SK-N-SH (cell line): Measurements from ENCODE around the gene AJM1. TPM values are rescaled to one million over a fixed set of nuclear protein-coding genes. Genes with fewer than 3 reads are reported as not detected.

Experiments used
- CTCF ChIA-PET: fragments of 300-600, 350-600 bp; formaldehyde crosslinking; extraction: SDS; loops from one replicate; lab custom pipeline; 2021; lab: Yijun Ruan, JAX
- POLR2A ChIA-PET: fragments of 350-600 bp; sonication (Branson Sonifier 250); formaldehyde crosslinking; extraction: SDS; loops from one replicate; lab custom pipeline; 2020; ENCODE audit warnings: antibody characterized with exemption, inconsistent platforms; lab: Yijun Ruan, JAX
- DNase-seq: peaks from one replicate; pipeline ENCODE4 v3.0.0; 2012
- H2AFZ ChIP-seq: fragments of 200-600 bp; sonication (generic); 2 replicates; pipeline ENCODE4 v1.8.1; 2016; ENCODE audit warnings: antibody characterized with exemption, mild to moderate bottlenecking, low read depth
- H3F3A ChIP-seq: fragments of 200-600 bp; sonication (generic); replicated peaks from 2 replicates; pipeline ENCODE3; 2016; ENCODE audit warnings: antibody characterized with exemption, mild to moderate bottlenecking; ENCODE audit not compliant: insufficient read depth
- H3K27ac ChIP-seq, 2 experiments: fragments of 200-500 bp in 1 of 2; fragments of 200-600 bp in 1 of 2; sonication (Bioruptor generic) in 1 of 2; sonication (generic), shearing (Covaris generic) in 1 of 2; 2 replicates each; pipeline versions ENCODE4 v1.5.1 to v1.6.1; 2014 to 2016; ENCODE audit warnings: low read depth in 2 of 2, inconsistent platforms in 1 of 2, low read length in 1 of 2, mild to moderate bottlenecking in 1 of 2, mixed read lengths in 1 of 2
- H3K27me3 ChIP-seq: fragments of 200-600 bp; sonication (generic), shearing (Covaris generic); 2 replicates; pipeline ENCODE4 v1.6.1; 2016; ENCODE audit warnings: mixed run types; ENCODE audit not compliant: insufficient read depth
- H3K36me3 ChIP-seq, 2 experiments: fragments of 200-500 bp in 1 of 2; fragments of 200-600 bp in 1 of 2; sonication (Bioruptor generic) in 1 of 2; sonication (generic) in 1 of 2; replicated peaks in 1 of 2; 2 replicates each; pipeline versions ENCODE3 to v1.5.1; 2014 to 2016; ENCODE audit warnings: low read length in 1 of 2, mild to moderate bottlenecking in 1 of 2; ENCODE audit not compliant: insufficient read depth in 2 of 2, control insufficient read depth in 1 of 2
- H3K4me1 ChIP-seq, 2 experiments: fragments of 200-500 bp in 1 of 2; fragments of 200-600 bp in 1 of 2; sonication (Bioruptor generic) in 1 of 2; sonication (generic), shearing (Covaris generic) in 1 of 2; 2 replicates each; pipeline versions ENCODE4 v1.5.1 to v1.6.1; 2014 to 2016; ENCODE audit warnings: low read depth in 1 of 2, low read length in 1 of 2, mixed run types in 1 of 2; ENCODE audit not compliant: insufficient read depth in 2 of 2, control insufficient read depth in 1 of 2
- H3K4me2 ChIP-seq: fragments of 200-600 bp; sonication (generic), shearing (Covaris generic); 2 replicates; pipeline ENCODE4 v1.6.1; 2017; ENCODE audit warnings: mixed run types
- H3K4me3 ChIP-seq, 2 experiments: fragments of 200-500 bp in 1 of 2; fragments of 200-600 bp in 1 of 2; sonication (Bioruptor generic) in 1 of 2; sonication (generic), shearing (Covaris generic) in 1 of 2; 2 replicates each; pipeline versions ENCODE4 v1.5.1 to v1.8.1; 2014 to 2016; ENCODE audit warnings: low read depth in 2 of 2, inconsistent platforms in 1 of 2, low read length in 1 of 2, mild to moderate bottlenecking in 1 of 2, mixed read lengths in 1 of 2, moderate library complexity in 1 of 2
- H3K79me2 ChIP-seq: fragments of 200-600 bp; sonication (generic); 2 replicates; pipeline ENCODE4 v1.8.1; 2017; ENCODE audit warnings: mild to moderate bottlenecking; ENCODE audit not compliant: insufficient read depth
- H3K9ac ChIP-seq: fragments of 200-600 bp; sonication (generic); 2 replicates; pipeline ENCODE4 v1.6.1; 2017; ENCODE audit warnings: mixed run types
- H3K9me2 ChIP-seq: fragments of 200-600 bp; sonication (generic); 2 replicates; pipeline ENCODE4 v1.6.1; 2017; ENCODE audit warnings: mixed run types
- H3K9me3 ChIP-seq: fragments of 200-600 bp; sonication (generic); 2 replicates; pipeline ENCODE4 v1.6.1; 2017; ENCODE audit warnings: mixed run types, mild to moderate bottlenecking, moderate library complexity
- H4K20me1 ChIP-seq: fragments of 200-600 bp; sonication (generic); 2 replicates; pipeline ENCODE4 v1.6.1; 2017; ENCODE audit warnings: mild to moderate bottlenecking, mixed run types; ENCODE audit not compliant: insufficient read depth
- EP300 ChIP-seq, 2 experiments: IDR thresholded peaks; 2 replicates each; pipeline versions ENCODE4 v1.4.0 to v1.6.1; 2012; ENCODE audit warnings: borderline replicate concordance in 1 of 2, low read depth in 1 of 2, low read length in 1 of 2
- EZH2phosphoT487 ChIP-seq: fragments of 200-600 bp; sonication (generic); IDR thresholded peaks from 2 replicates; pipeline ENCODE4 v1.6.1; 2017; ENCODE audit warnings: low read depth, mixed run types, mild to moderate bottlenecking, antibody characterized with exemption, moderate library complexity, borderline replicate concordance
- GABPA ChIP-seq: IDR thresholded peaks from 2 replicates; pipeline ENCODE4 v1.4.0; 2012; ENCODE audit warnings: low read depth, mild to moderate bottlenecking
- GATA2 ChIP-seq: sonication (generic); formaldehyde crosslinking; IDR thresholded peaks from 2 replicates; pipeline ENCODE4 v1.5.0; 2020; ENCODE audit warnings: mild to moderate bottlenecking, missing genetic modification reagents
- JUND ChIP-seq: IDR thresholded peaks from 2 replicates; pipeline ENCODE4 v1.4.0; 2012
- NRF1 ChIP-seq: IDR thresholded peaks from 2 replicates; pipeline ENCODE4 v1.6.1; 2012; ENCODE audit warnings: low read depth, mild to moderate bottlenecking, low read length
- RCOR1 ChIP-seq: fragments of 150-350 bp; IDR thresholded peaks from 2 replicates; pipeline ENCODE4 v1.6.1; 2017; ENCODE audit warnings: antibody characterized with exemption, low read length
- RFX5 ChIP-seq: IDR thresholded peaks from 2 replicates; pipeline ENCODE4 v1.6.1; 2012; ENCODE audit warnings: mild to moderate bottlenecking, improper control_type of control experiment, low read length
- RXRA ChIP-seq: IDR thresholded peaks from 2 replicates; pipeline ENCODE4 v1.4.0; 2012; ENCODE audit warnings: low read depth, mild to moderate bottlenecking, borderline replicate concordance
- SMC3 ChIP-seq: IDR thresholded peaks from 2 replicates; pipeline ENCODE4 v1.6.1; 2012; ENCODE audit warnings: low read depth, low read length, improper control_type of control experiment
- TCF12 ChIP-seq: IDR thresholded peaks from 2 replicates; pipeline ENCODE4 v1.4.0; 2012
- YY1 ChIP-seq: IDR thresholded peaks from 2 replicates; pipeline ENCODE4 v1.4.0; 2012; ENCODE audit warnings: low read depth, mild to moderate bottlenecking
- whole genome bisulfite sequencing: methylation state at CpG from one replicate; pipeline ENCODE4 v1.1.6; 2017; ENCODE audit warnings: low lambda C conversion rate; 5-methylcytosine and 5-hydroxymethylcytosine counted together
- polyA plus RNA-seq, 3 experiments: library from polyadenylated mRNA; depleted of rRNA; stranded (reverse); fragments of >200 nt; gene quantifications; 2 replicates each; pipeline ENCODE4 v1.2.3, GENCODE V29; 2012
- TF ChIP-seq, protein P1 (sequence below): fragments of 150-350 bp; IDR thresholded peaks from 2 replicates; pipeline ENCODE4 v1.6.1; 2017; ENCODE audit warnings: antibody characterized with exemption, low read length, low read depth, borderline replicate concordance
- TF ChIP-seq, protein P2 (sequence below): IDR thresholded peaks from 2 replicates; pipeline ENCODE4 v1.4.0; 2012; ENCODE audit warnings: low read depth
- TF ChIP-seq, protein P3 (sequence below): IDR thresholded peaks from 2 replicates; pipeline ENCODE4 v1.4.0; 2012; ENCODE audit warnings: low read depth, borderline replicate concordance
- TF ChIP-seq, protein P4 (sequence below): IDR thresholded peaks from 2 replicates; pipeline ENCODE4 v1.6.1; 2012; ENCODE audit warnings: mild to moderate bottlenecking, low read depth, low read length, moderate library complexity

Gene AJM1
- polyA plus RNA-seq, 1 of the 3 experiments (the other 2 are of a cell fraction), result 2.4 TPM

DNA sequence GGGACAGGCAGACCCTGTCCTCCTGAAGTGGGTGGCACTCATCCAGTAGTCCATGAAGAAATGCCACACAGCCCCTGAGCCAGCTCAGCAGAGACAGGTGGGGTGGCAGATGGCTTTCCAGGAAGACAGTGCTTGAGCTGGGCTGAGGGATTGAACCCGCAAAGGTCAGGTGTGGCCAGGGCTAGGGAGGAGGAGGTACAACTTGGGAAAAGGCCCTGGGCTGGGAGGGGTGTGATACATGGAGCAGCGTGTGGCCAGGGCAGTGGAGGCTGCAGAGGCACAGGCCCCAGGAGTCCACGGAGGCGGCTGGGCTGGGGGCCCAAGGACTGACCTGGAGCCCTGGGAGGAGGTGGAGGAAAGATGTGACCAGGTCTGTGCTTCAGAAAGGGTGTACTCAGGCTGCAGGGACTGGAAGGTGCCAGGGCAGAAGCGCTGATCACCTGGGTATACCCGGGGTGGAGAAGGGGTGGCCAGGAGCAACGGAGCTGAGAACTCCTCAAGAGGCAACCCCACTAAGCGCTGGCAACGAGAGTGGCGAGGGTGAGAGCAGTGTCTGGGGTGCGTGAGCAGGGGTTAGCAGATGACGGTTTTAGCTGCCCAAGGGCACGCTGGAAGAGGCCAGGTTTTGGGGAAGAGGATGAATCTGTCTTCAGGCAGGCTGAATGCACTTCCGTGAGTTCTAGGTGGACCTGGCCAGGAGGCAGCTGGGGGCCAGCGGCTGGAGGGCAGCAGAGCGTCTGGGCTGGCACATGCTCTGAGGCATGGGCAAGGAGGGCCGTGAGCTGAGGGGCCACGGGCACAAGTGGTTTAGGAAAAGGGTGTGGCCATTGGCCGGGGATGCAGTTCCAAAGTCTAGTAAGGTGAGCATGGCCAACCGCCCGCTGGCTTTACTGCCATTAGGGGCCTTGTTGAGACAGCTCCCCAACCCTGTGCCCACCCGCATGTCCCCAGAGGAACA, 38.4 kb upstream of the AJM1 start (continued):
- no peak for TF ChIP-seq EZH2phosphoT487

DNA sequence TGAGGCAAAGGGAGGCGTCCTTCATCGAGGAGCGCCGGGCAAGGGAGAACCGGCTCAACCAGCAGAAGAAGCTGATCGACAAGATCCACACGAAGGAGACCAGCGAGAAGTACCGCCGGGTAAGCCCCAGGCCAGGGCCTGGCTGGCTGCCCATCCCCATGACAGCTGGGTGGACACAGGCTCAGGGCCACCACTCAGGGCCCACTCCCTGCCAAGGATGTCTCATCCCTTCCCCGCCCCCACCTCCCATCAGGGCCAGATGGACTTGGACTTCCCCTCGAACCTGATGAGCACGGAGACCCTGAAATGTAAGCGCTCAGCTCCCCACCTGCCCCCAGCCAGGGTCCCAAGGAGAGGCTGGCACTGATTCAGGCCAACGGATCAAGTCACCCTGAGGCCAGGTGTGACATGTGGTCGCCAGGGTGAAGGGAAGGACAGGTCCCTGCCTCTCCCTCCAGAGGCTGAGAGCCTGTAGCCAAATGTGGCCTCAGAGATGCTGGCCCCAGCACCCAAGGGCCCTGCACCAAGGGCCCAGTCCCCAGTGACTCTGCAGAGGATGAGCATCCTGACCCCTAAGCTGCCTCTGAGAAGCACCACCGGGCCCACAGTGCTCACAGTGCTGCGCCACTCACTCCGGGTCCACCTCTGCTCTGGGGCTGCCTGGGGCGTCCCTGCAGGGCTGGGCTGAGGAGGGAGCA, 37.6 kb upstream of the AJM1 start:
- peaks cover 11 to 27% of the 10 kb centered on the region in 2 experiments; a peak in 3 of 4 replicates for H3K4me1 ChIP-seq
- H3K9me3 ChIP-seq, result no peaks in the 10 kb centered on the region
- no peaks in the 10 kb centered on the region for H3K27me3 ChIP-seq
- peaks cover 6% of the 10 kb centered on the region for H3F3A ChIP-seq
- DNase-seq, result no peak
- no peak overlapping the region for H3K4me3 ChIP-seq
- WGBS, result 88% methylated on average over 10 of the region's 20 CpGs
- H3K36me3 ChIP-seq, result peaks cover under 1 to 7% of the 10 kb centered on the region in 2 experiments
- ChIA-PET CTCF (interaction anchor here (0.6 to 1.6 kb wide), 4 partner anchors 13 to 336 kb away, joined by 3 to 8 read pairs (median 6); partner anchors contain the start of gene TMEM141), POLR2A (no interaction called here)
- H3K27ac ChIP-seq, result no peak overlapping the region
- H3K9ac ChIP-seq, result no peak overlapping the region
- H4K20me1 ChIP-seq, result peaks cover 7% of the 10 kb centered on the region; the same call in 1 of the 2 replicates
- no peaks in the 10 kb centered on the region for H3K9me2 ChIP-seq
- no peak overlapping the region for H3K4me2 ChIP-seq
- no peak overlapping the region for H2AFZ ChIP-seq
- H3K79me2 ChIP-seq, result peaks cover 17% of the 10 kb centered on the region
- TF ChIP-seq RCOR1 (no peak), YY1 (no peak)

DNA sequence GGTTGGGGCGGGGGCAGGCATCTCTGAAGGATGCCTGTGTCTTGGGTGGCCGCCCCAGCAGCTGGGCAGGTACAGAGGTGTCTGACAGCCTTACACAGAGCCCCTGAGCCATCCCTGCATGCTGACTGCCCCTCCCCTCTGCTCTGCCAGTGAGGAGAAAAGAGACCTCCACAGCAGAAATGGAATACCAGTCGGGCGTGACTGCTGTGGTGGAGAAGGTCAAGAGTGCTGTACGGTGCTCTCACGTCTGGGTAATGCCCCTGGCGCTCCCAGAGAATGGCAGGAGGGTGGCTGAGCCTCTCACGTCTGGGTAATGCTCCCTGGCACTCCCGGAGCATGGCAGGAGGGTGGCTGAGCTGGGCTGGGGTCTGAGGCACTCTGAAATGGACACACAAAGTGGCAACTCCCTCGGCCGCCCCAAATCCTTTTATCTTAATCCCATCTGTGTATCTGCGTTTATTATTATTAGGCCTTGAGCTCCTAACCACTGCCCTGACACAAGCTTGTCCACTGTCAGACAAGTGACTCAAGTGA, 37.0 kb upstream of the AJM1 start:
- Histone ChIP-seq H4K20me1 (peaks cover 12% of the 10 kb centered on the region), H3K36me3 (peaks cover 7 to 13% of the 10 kb centered on the region in 2 experiments), H3K9ac (no peak overlapping the region), H3K27ac (no peak overlapping the region), H3K4me2 (no peak overlapping the region), H3F3A (peaks cover 6% of the 10 kb centered on the region), H3K4me3 (no peak overlapping the region), H2AFZ (no peak overlapping the region), H3K9me3 (no peaks in the 10 kb centered on the region), H3K79me2 (peaks cover 24% of the 10 kb centered on the region), H3K27me3 (no peaks in the 10 kb centered on the region), H3K4me1 (peaks cover 17 to 29% of the 10 kb centered on the region in 2 experiments; a peak in 3 of 4 replicates), H3K9me2 (no peaks in the 10 kb centered on the region)
- CTCF ChIA-PET, result interaction anchor here (0.9 to 2.3 kb wide), 4 partner anchors 13 to 38 kb away, joined by 4 to 15 read pairs (median 6); partner anchors contain the start of genes AJM1 and TMEM141
- POLR2A ChIA-PET, result interaction anchor here (3.2 kb wide), 1 partner anchor 36 kb away, joined by 10 read pairs; the partner anchor contains the start of gene AJM1
- 90% methylated on average over 9 of the region's 12 CpGs for WGBS
- DNase-seq, result no peak
- TF ChIP-seq EZH2phosphoT487 (no peak), NRF1 (no peak), SMC3 (no peak), RFX5 (no peak), GABPA (no peak), RXRA (no peak), TCF12 (no peak), EP300 (IDR thresholded peaks at IDR 0.05; ENCODE audit: borderline replicate concordance in 1 of 2, low read depth in 1 of 2, low read length in 1 of 2) (no peak), JUND (no peak), GATA2 (no peak)
- TF ChIP-seq, protein P1, sequence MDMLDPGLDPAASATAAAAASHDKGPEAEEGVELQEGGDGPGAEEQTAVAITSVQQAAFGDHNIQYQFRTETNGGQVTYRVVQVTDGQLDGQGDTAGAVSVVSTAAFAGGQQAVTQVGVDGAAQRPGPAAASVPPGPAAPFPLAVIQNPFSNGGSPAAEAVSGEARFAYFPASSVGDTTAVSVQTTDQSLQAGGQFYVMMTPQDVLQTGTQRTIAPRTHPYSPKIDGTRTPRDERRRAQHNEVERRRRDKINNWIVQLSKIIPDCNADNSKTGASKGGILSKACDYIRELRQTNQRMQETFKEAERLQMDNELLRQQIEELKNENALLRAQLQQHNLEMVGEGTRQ, result no peak
- TF ChIP-seq, protein P2, sequence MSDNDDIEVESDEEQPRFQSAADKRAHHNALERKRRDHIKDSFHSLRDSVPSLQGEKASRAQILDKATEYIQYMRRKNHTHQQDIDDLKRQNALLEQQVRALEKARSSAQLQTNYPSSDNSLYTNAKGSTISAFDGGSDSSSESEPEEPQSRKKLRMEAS, result no peak
- TF ChIP-seq, protein P3, sequence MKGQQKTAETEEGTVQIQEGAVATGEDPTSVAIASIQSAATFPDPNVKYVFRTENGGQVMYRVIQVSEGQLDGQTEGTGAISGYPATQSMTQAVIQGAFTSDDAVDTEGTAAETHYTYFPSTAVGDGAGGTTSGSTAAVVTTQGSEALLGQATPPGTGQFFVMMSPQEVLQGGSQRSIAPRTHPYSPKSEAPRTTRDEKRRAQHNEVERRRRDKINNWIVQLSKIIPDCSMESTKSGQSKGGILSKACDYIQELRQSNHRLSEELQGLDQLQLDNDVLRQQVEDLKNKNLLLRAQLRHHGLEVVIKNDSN, result no peak
- TF ChIP-seq, protein P4, sequence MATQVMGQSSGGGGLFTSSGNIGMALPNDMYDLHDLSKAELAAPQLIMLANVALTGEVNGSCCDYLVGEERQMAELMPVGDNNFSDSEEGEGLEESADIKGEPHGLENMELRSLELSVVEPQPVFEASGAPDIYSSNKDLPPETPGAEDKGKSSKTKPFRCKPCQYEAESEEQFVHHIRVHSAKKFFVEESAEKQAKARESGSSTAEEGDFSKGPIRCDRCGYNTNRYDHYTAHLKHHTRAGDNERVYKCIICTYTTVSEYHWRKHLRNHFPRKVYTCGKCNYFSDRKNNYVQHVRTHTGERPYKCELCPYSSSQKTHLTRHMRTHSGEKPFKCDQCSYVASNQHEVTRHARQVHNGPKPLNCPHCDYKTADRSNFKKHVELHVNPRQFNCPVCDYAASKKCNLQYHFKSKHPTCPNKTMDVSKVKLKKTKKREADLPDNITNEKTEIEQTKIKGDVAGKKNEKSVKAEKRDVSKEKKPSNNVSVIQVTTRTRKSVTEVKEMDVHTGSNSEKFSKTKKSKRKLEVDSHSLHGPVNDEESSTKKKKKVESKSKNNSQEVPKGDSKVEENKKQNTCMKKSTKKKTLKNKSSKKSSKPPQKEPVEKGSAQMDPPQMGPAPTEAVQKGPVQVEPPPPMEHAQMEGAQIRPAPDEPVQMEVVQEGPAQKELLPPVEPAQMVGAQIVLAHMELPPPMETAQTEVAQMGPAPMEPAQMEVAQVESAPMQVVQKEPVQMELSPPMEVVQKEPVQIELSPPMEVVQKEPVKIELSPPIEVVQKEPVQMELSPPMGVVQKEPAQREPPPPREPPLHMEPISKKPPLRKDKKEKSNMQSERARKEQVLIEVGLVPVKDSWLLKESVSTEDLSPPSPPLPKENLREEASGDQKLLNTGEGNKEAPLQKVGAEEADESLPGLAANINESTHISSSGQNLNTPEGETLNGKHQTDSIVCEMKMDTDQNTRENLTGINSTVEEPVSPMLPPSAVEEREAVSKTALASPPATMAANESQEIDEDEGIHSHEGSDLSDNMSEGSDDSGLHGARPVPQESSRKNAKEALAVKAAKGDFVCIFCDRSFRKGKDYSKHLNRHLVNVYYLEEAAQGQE, result no peak
